GM18520 (cell line): Measurements from ENCODE around the gene IL31RA.

Experiments used
- ATAC-seq: cut with Tn5 transposase; IDR thresholded peaks from one replicate; pipeline ENCODE4 v1.9.1; 2021; ENCODE audit not compliant: unreplicated experiment

IL31RA gene

GRCh38 chr5:55858104-55858503 lies 6.9 kb downstream of the IL31RA start:
- ATAC-seq = no peak

GRCh38 chr5:55860288-55860687 lies 9.1 kb downstream of the IL31RA start:
- ATAC-seq = no peak

- ATAC-seq = no peak
These were observed 9.6 kb downstream of the IL31RA start for GRCh38 chr5:55860709-55861108.

DNA sequence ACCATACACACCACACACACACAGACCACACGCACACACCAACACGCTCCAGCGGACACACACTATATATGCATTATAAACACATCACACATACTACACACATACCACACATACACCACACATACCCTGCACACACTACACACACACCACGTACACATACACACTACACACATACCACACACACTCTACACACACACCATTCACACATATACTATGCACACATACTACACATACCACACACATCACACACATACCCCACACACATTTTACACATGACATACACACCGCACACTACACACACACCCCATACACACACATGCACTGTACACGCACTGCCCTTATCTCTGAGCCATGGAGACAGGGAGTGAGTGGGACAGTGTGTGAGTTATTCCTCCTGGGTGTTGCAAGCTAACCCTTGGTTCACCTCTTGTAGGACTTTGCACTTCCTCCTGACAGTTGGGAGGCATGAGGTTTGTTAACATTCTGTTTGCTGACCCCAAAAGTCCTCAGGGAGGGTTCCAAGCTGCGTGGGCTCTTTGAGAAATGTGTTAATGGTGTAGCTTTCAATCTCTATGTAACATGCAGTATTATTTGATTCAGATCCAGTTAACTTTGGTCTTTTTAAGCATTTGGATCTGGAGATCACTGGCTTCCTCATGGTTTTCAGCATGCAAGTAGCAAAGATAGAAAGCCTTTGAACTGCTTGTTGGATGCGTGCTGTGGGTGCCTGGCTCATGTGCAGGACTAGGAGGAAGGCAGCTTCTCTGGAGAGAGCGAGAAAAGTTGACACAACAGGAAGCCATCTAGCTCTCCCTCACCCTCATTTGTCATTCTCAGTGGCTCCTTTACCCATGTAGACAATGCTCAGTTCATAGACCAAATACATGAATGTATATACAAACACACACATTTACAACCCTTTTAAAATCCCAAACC lies 13.7 kb downstream of the IL31RA start:
- ATAC-seq = no peak

DNA sequence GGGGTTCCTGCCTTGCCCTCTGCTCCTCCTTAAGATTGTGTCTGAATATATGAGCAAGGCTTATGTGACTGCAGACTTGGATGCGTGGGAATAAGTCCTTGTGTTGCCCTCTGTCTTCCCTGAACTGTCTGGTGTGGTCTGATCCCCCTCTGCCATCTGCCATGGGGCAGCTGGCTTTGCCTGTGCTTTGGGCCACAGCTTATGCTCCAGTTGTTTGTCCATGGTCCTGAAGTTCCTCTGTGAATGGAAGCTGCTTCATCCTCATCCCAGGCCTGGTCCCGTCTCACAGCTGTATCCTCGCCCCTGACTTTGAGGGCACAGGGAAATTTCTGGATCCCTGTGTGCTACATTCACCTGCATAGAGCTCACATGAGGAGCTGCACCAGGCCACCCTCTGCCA lies 14.7 kb downstream of the IL31RA start:
- no peak for ATAC-seq

GRCh38 chr5:55866485-55866884 lies 15.3 kb downstream of the IL31RA start:
- ATAC-seq = no peak

DNA sequence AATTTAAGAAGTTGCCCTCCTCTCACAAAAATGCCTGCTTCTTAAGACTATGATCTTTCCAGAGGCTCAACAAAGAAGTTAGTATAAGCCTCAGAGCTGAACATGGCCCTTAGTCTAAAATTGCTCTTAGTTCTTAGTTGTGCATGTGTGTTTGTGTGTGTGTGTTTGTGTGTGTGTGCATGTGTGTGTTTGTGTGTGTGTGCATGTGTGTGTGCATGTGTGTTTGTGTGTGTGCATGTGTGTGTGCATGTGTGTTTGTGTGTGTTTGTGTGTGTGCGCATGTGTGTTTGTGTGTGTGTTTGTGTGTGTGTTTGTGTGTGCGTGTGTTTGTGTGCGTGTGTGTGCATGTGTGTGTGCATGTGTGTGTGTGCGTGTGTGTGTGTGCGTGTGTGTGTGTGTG lies 15.8 kb downstream of the IL31RA start:
- no peak for ATAC-seq

DNA sequence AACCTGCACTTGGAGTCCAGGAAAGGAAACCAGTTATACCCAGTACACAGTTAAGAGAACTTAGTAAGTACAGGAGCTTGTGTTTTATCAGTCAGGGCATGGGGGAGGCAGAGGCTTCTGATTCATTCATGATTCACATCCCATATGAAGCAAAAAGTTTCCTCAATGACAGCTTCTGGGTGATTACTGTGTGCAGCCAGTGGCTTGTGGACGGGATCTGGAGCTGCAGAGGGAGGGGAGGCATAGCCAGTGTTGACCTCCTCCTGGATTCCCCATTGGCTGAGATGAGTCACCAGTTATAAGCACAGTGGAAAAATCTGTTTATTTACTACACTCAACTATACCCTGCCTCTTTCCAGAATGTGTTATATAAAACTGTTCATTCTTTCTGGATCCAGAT lies 17.7 kb downstream of the IL31RA start:
- ATAC-seq = no peak

DNA sequence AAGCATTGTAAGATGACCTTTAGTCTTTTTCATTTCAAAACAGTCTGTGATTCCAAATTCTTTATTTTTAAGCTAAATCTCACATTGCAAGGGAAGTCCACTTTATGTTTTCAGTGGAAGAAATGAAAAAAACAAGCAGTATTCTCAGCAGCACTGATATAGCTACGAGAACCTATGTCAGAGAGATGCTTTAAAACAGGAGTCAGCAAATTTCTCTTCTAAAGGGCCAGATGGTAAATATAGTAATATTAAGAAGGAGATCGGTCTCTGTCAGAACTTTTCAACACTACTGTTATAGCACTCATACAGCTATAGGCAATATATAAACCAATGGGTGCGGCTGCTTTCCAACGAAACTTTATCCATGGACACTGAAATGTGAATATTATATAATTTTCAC lies 18.7 kb downstream of the IL31RA start:
- ATAC-seq = no peak

- ATAC-seq = no peak
These were observed 22.1 kb downstream of the IL31RA start for GRCh38 chr5:55873234-55873633.

DNA sequence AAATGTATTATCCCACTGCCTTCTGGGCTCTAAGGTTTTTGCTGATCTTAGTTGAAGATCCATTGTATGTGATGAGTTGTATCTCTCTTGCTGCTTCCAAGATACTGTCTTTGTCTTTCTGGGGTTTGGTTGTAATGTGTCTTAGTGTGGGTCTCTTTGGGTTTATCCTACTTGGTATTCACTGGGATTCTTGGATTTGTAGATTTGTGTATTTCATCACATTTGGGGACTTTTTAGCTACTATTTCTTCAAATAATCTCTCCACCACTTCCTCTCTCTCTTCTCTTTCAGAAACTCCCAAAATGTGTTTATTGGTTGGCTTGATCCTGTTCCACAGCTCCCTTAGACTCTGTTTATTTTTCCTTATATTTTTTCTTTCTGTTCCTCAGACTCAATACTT lies 26.5 kb downstream of the IL31RA start:
- no peak for ATAC-seq

GRCh38 chr5:55880453-55880852 lies 29.3 kb downstream of the IL31RA start:
- no peak for ATAC-seq

DNA sequence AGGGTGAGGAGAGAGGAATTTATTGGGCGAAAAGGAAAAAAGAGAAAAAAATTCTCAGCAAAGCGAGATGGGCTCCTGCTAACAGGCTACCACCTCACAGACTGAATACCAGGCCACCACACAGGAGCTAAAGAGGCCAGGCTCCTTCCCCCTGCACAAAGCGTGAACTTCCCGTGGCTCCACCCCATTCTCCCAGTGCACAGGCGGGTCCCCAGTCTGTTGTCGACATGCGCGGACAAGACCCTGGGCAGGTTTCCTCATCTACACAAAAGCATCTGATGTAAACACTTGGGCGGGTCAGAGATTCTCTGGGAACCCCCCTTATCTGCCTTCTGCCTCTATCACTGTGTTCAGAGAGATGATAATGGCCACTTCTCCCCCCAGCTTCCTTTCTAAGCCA lies 34.2 kb downstream of the IL31RA start:
- ATAC-seq = no peak

GRCh38 chr5:55888205-55888604 lies 37.0 kb downstream of the IL31RA start:
- no peak for ATAC-seq

DNA sequence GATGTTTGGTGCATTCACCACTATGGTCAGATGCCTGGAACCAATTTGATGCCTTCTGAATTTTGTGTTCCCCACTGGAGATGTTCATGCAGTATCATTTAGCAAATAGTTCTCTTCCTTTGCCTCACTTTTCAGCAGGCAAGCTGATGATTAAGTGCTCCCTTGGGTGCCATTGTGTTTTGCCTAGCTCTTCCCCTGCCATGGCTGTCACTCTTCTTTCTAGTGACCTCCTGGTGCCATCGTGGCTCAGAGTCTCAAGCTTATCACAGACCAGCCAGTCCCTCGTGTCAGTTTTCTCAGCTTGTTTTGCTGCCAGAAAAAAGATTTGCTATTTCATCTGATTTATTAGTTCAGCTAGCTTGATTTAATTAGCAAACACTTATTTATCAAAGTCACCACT lies 41.3 kb downstream of the IL31RA start:
- ATAC-seq = no peak

GRCh38 chr5:55894135-55894534 lies 43.0 kb downstream of the IL31RA start:
- ATAC-seq = no peak

GRCh38 chr5:55895346-55895745 lies 44.2 kb downstream of the IL31RA start:
- no peak for ATAC-seq

DNA sequence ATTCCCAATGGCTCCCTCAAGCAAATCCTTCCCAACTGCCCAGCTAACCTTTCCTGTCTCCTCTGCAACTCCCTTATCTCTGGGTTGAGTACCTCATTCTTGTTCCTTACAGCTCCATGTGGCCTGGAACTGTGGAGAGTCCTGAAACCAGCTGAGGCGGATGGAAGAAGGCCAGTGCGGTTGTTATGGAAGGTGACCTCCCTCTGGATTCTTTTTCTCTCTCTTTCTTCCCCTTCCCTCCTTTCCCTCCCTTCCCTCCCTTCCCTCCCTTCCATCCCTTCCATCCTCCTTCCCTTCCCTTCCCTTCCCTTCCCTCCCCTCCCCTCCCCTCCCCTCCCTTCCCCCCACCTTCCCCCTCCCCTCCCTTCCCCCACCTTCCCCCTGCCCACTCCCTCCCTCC lies 45.1 kb downstream of the IL31RA start:
- ATAC-seq = no peak

- ATAC-seq = no peak
These were observed 45.5 kb downstream of the IL31RA start for GRCh38 chr5:55896663-55897062.

DNA sequence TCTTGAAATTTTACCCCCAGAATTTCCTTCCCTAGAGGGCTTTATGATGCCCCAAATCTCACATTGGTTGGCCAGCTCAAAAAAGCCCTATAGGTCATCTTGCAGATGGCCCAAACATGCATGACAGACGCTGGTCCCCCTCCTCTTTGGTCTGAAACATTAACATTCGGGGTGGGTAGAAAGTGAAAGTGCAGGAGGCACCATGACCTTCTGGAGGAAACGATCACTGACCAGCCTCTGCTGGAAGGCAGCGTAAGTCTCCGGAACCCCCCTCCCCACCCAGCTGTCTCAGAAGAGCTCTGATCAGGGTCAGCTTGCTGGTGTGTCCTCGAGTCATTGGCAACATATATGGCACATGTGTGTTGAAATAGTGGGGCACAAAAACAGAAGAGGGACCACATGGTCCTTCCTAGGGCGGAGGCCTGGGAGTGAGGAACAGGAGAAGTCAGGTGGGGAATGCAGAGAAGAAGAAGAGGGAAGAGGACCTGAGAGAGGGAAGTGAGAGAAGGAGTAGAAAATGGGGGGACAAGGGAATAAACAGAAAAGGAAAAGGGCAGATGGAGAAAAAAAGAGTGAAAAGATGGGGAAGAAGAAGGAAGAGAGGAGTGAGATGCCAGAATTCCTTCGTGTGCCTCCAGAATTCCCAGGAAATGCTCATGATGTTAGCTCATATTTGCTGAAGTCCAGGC lies 46.2 kb downstream of the IL31RA start:
- no peak for ATAC-seq

DNA sequence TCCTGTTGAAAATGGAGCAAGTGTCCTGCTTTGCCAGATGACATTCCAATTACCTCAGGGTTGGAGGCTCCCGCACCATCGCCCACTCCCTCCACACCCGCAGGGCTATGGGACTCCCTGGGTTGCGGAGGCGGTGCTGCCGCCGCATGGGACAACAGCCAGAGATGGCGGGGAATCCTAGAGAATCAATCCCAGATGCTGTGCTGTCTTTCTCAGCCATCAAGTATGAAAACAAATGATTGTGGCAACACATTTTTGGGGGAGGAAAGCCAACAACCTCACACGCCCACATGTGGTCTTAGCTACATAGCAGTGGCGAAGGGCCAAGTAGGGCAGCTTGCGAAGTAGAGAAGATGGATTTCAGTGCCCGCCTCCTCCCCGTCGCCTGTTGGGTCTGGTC lies 46.7 kb downstream of the IL31RA start:
- no peak for ATAC-seq

GRCh38 chr5:55899344-55899743 lies 48.2 kb downstream of the IL31RA start:
- no peak for ATAC-seq
